K562 (cell line): ENCODE data around the gene WDPCP. TPM values are rescaled to one million over a fixed set of nuclear protein-coding genes. Genes with fewer than 3 reads are reported as not detected.

Experiments
- ATAC-seq: fragments of 200-7000 bp; cut with Tn5 transposase; 3 replicates; pipeline ENCODE4 v1.9.1; 2020; ENCODE audit warnings: moderate library complexity
- BruUV-seq: library from RNA; stranded (reverse); fragments of 400-500 nt; replicated peaks from 2 replicates; lab custom pipeline; 2021; lab: Mats Ljungman, UMichigan
- CTCF ChIA-PET: fragments of 300-600 bp; formaldehyde crosslinking; extraction: SDS; loops from one replicate; lab custom pipeline; 2021; ENCODE audit warnings: low intra/inter-chr PET ratio; lab: Yijun Ruan, JAX
- POLR2A ChIA-PET: fragments of 300-600, 350-650 bp; sonication (Branson Sonifier 250); formaldehyde crosslinking; extraction: SDS; loops from one replicate; lab custom pipeline; 2021; ENCODE audit warnings: antibody characterized with exemption, inconsistent platforms; lab: Yijun Ruan, JAX
- DNase-seq, 4 experiments: peaks; one replicate each; pipeline versions ENCODE4 v3.0.0 to v3.0.0-alpha.2; 2011 to 2018; ENCODE audit warnings: low spot score in 3 of 4, mixed read lengths in 3 of 4; ENCODE audit errors: extremely low read depth in 1 of 4
- FAIRE-seq: peaks from 2 replicates; lab custom pipeline; 2011; peaks lifted over from hg19 to GRCh38; lab: Jason Lieb, UNC
- H2AFZ ChIP-seq: 2 replicates; pipeline ENCODE4 v1.6.0; 2011; ENCODE audit warnings: low read depth, low read length, control low read depth, inconsistent platforms
- H3K27ac ChIP-seq: fragments of 200-600 bp; 3 replicates; pipeline ENCODE4 v1.8.0; 2011; ENCODE audit warnings: low read depth, mild to moderate bottlenecking, control low read depth, inconsistent platforms, low read length, moderate library complexity, mixed read lengths; ENCODE audit errors: extremely low read depth
- H3K27me3 ChIP-seq, 2 experiments: fragments of 300-600 bp in 1 of 2; 2 replicates in 1 of 2; 3 replicates in 1 of 2; pipeline versions ENCODE4 v1.6.0 to v1.8.0; 2011; ENCODE audit warnings: inconsistent platforms in 2 of 2, low read length in 2 of 2, mild to moderate bottlenecking in 1 of 2, mixed read lengths in 1 of 2, moderate library complexity in 1 of 2; ENCODE audit not compliant: control insufficient read depth in 2 of 2, insufficient read depth in 2 of 2
- H3K36me3 ChIP-seq: fragments of 300-600 bp; 3 replicates; pipeline ENCODE4 v1.8.0; 2011; ENCODE audit warnings: mild to moderate bottlenecking, low read length, inconsistent platforms; ENCODE audit not compliant: control insufficient read depth, insufficient read depth
- H3K4me1 ChIP-seq, 2 experiments: fragments of 200-600 bp in 1 of 2; replicated peaks in 1 of 2; 2 replicates in 1 of 2; 3 replicates in 1 of 2; pipeline versions ENCODE4 v1.5.1 to v1.8.0; 2011; ENCODE audit warnings: inconsistent platforms in 2 of 2, low read length in 2 of 2, mild to moderate bottlenecking in 1 of 2, mixed read lengths in 1 of 2, moderate library complexity in 1 of 2; ENCODE audit not compliant: control insufficient read depth in 2 of 2, insufficient read depth in 2 of 2
- H3K4me2 ChIP-seq: 2 replicates; pipeline ENCODE4 v1.6.1; 2011; ENCODE audit warnings: low read length, control low read depth, inconsistent platforms, mixed read lengths; ENCODE audit not compliant: insufficient read depth
- H3K4me3 ChIP-seq: fragments of 200-600 bp; sonication (generic), shearing (Covaris generic); 2 replicates; pipeline ENCODE4 v1.5.1; 2016; ENCODE audit warnings: control low read depth, inconsistent platforms
- H3K79me2 ChIP-seq: fragments of 200-600 bp; 3 replicates; pipeline ENCODE4 v1.8.0; 2011; ENCODE audit warnings: low read length, inconsistent platforms; ENCODE audit not compliant: control insufficient read depth, insufficient read depth
- H3K9ac ChIP-seq, 2 experiments: 2 replicates each; pipeline versions ENCODE4 v1.6.0 to v1.6.1; 2011; ENCODE audit warnings: low read depth in 2 of 2, low read length in 2 of 2, control low read depth in 1 of 2, inconsistent platforms in 1 of 2, mild to moderate bottlenecking in 1 of 2, mixed read lengths in 1 of 2; ENCODE audit not compliant: insufficient read depth in 1 of 2
- H3K9me1 ChIP-seq: one replicate; pipeline ENCODE4 v1.6.0; 2011; ENCODE audit warnings: inconsistent platforms, mild to moderate bottlenecking, low read length, moderate library complexity; ENCODE audit not compliant: control insufficient read depth, insufficient read depth
- H3K9me3 ChIP-seq: replicated peaks from 2 replicates; pipeline ENCODE4 v1.5.1; 2011; ENCODE audit warnings: low read depth, low read length, inconsistent platforms; ENCODE audit not compliant: control insufficient read depth, insufficient read depth
- H4K20me1 ChIP-seq: replicated peaks from 2 replicates; pipeline ENCODE4 v1.6.1; 2011; ENCODE audit warnings: low read length, inconsistent platforms, mixed read lengths; ENCODE audit not compliant: control insufficient read depth, insufficient read depth
- CC2D1A ChIP-seq: fragments of 450-650 bp; IDR thresholded peaks from 2 replicates; pipeline ENCODE4 v1.6.1; 2017; ENCODE audit warnings: mild to moderate bottlenecking
- CEBPZ ChIP-seq: fragments of 150-350 bp; IDR thresholded peaks from 2 replicates; pipeline ENCODE4 v1.6.1; 2014; ENCODE audit warnings: low read depth, mild to moderate bottlenecking, low read length, borderline replicate concordance
- HDAC6 ChIP-seq: IDR thresholded peaks from 2 replicates; pipeline ENCODE4 v1.6.1; 2012; ENCODE audit warnings: low read depth, mild to moderate bottlenecking, control low read depth, inconsistent platforms, low read length, moderate library complexity
- MYC ChIP-seq, 2 experiments: fragments of 250-450 bp in 1 of 2; sonication (Bioruptor Pico) in 1 of 2; IDR thresholded peaks; 2 replicates each; pipeline versions ENCODE4 v1.5.1 to v1.6.1; 2012 to 2021; ENCODE audit warnings: low read depth in 2 of 2, borderline replicate concordance in 1 of 2, improper control_type of control experiment in 1 of 2, low read length in 1 of 2, mild to moderate bottlenecking in 1 of 2, moderate library complexity in 1 of 2
- SMARCA5 ChIP-seq: fragments of 450-650 bp; IDR thresholded peaks from 2 replicates; pipeline ENCODE4 v1.6.1; 2016
- THAP7 ChIP-seq: fragments of 250-450 bp; sonication (Bioruptor Pico); IDR thresholded peaks from 2 replicates; pipeline ENCODE4 v1.5.0; 2021
- ZBTB11 ChIP-seq, 3 experiments: fragments of 200-800 bp in 1 of 3; fragments of 250-450 bp in 1 of 3; fragments of 450-650 bp in 1 of 3; sonication (Bioruptor Pico) in 1 of 3; sonication (Bioruptor generic) in 1 of 3; formaldehyde crosslinking in 1 of 3; IDR thresholded peaks; 2 replicates each; pipeline versions ENCODE4 v1.6.1 to v1.8.0; 2016 to 2022; ENCODE audit warnings: mild to moderate bottlenecking in 2 of 3, missing genetic modification characterization in 2 of 3, missing compliant biosample characterization in 1 of 3, moderate library complexity in 1 of 3
- ZFP1 ChIP-seq: fragments of 450-650 bp; formaldehyde crosslinking; IDR thresholded peaks from 2 replicates; pipeline ENCODE4 v1.4.0; 2020; ENCODE audit warnings: mild to moderate bottlenecking, mixed read lengths
- ZHX1 ChIP-seq: fragments of 150-350 bp; conservative IDR thresholded peaks from 2 replicates; pipeline ENCODE4 v1.6.1; 2014; ENCODE audit warnings: low read length
- ZKSCAN8 ChIP-seq: fragments of 200-800 bp; sonication (Bioruptor generic); IDR thresholded peaks from 2 replicates; pipeline ENCODE4 v1.6.1; 2016; ENCODE audit warnings: missing genetic modification characterization, missing compliant biosample characterization
- ZNF347 ChIP-seq: fragments of 450-650 bp; formaldehyde crosslinking; IDR thresholded peaks from 2 replicates; pipeline ENCODE4 v1.4.0; 2020; ENCODE audit warnings: low read depth, mild to moderate bottlenecking, moderate library complexity
- ZNF717 ChIP-seq: fragments of 250-450 bp; sonication (Bioruptor Pico); IDR thresholded peaks from 2 replicates; pipeline ENCODE4 v1.5.0; 2021
- WGBS: fragments of 100-300 bp; shearing (Covaris generic); methylation state at CpG from one replicate; pipeline ENCODE4 v1.1.6; 2016; ENCODE audit warnings: low coverage, mixed read lengths; ENCODE audit not compliant: insufficient coverage; ENCODE audit errors: missing lambda C conversion rate; 5-methylcytosine and 5-hydroxymethylcytosine counted together
- in situ Hi-C: fragments of 300-500 bp; cut with MboI; formaldehyde crosslinking; loops from 4 replicates; pipeline ENCODE4 v1.15.0; 2018; ENCODE audit warnings: inconsistent platforms, mixed read lengths
- intact Hi-C: fragments of 100-400 bp; cut with micrococcal nuclease; formaldehyde crosslinking; loops from 2 replicates; pipeline ENCODE4 v1.14.2; 2022
- polyA plus RNA-seq, 8 experiments: library from polyadenylated mRNA; depleted of rRNA in 4 of 8; stranded (reverse) in 5 of 8; unstranded in 3 of 8; fragments of >200 nt; fragmentation: Nextera tagmentation in 2 of 8; fragmentation: Illumina TruSeq in 1 of 8; extraction: Ambion mirVana in 2 of 8; extraction: Trizol in 1 of 8; gene quantifications; 2 replicates each; pipeline versions ENCODE4 v1.2.1 to v1.2.3, GENCODE V29; 2011 to 2014; ENCODE audit warnings: inconsistent platforms in 1 of 8, missing spikeins in 1 of 8
- total RNA-seq, 7 experiments: library from RNA; depleted of rRNA in 6 of 7; stranded (reverse); fragments of >200 nt in 6 of 7; fragmentation: Illumina TruSeq in 2 of 7; extraction: Trizol in 2 of 7; gene quantifications; 2 replicates each; pipeline versions ENCODE4 v1.2.1 to v1.2.3, GENCODE V29; 2011 to 2021; ENCODE audit warnings: low replicate concordance in 1 of 7

The WDPCP gene
- total and polyA plus RNA-seq, 9 of the 15 experiments (the other 6 are each of a cell fraction or from before 2014, with no cell fraction given): 1.4 to 6.4 (median 5.5) TPM

- Histone ChIP-seq H4K20me1 (no peaks in the 10 kb centered on the region), H3K27ac (no peak overlapping the region), H2AFZ (no peak overlapping the region), H3K9me3 (no peaks in the 10 kb centered on the region), H3K4me2 (no peak overlapping the region), H3K4me3 (no peak overlapping the region), H3K27me3 (no peaks in the 10 kb centered on the region), H3K36me3 (no peaks in the 10 kb centered on the region), H3K4me1 (no peaks in the 10 kb centered on the region), H3K9ac (no peak overlapping the region), H3K9me1 (no peaks in the 10 kb centered on the region), H3K79me2 (no peaks in the 10 kb centered on the region)
- DNase-seq (no peak), FAIRE-seq (no peak), ATAC-seq (no peak)
- no TSS peak for BruUV-seq
- in situ Hi-C loops (no loop called here), intact Hi-C loops (loop anchor here (10.0 kb wide), 1 partner anchor 300 kb away; no protein-coding TSS in a partner anchor)
- CTCF ChIA-PET: no interaction called here
- WGBS: 68% methylated on average over 2 of the region's 2 CpGs
- POLR2A ChIA-PET: interaction anchor here (0.6 kb wide), 1 partner anchor 1450 kb away, joined by 3 read pairs; no protein-coding TSS in a partner anchor
- TF ChIP-seq ZHX1 (no peak), ZBTB11 (CRISPR knock-in tag; IDR thresholded peaks at IDR 0.05) (no peak), CEBPZ (no peak), CC2D1A (no peak), SMARCA5 (no peak), THAP7 (CRISPR knock-in tag) (no peak), ZFP1 (no peak), ZNF717 (CRISPR knock-in tag) (no peak), ZKSCAN8 (CRISPR knock-in tag) (no peak), ZNF347 (CRISPR knock-in tag) (no peak), HDAC6 (no peak), MYC (IDR thresholded peaks at IDR 0.05; ENCODE audit: low read depth, low read length) (no peak), MYC (CRISPR knock-in tag; IDR thresholded peaks at IDR 0.05; ENCODE audit: borderline replicate concordance, low read depth) (no peak)
Observed at GRCh38 chr2:63484481-63484880, 103.8 kb downstream of the WDPCP start.
